ENCODE results near the gene ZBTB21. TPM values are rescaled to one million over a fixed set of nuclear protein-coding genes. Genes with fewer than 3 reads are reported as not detected.

ZBTB21 gene
- 16.3 and 19.2 TPM in 2 replicates for total RNA-seq

DNA sequence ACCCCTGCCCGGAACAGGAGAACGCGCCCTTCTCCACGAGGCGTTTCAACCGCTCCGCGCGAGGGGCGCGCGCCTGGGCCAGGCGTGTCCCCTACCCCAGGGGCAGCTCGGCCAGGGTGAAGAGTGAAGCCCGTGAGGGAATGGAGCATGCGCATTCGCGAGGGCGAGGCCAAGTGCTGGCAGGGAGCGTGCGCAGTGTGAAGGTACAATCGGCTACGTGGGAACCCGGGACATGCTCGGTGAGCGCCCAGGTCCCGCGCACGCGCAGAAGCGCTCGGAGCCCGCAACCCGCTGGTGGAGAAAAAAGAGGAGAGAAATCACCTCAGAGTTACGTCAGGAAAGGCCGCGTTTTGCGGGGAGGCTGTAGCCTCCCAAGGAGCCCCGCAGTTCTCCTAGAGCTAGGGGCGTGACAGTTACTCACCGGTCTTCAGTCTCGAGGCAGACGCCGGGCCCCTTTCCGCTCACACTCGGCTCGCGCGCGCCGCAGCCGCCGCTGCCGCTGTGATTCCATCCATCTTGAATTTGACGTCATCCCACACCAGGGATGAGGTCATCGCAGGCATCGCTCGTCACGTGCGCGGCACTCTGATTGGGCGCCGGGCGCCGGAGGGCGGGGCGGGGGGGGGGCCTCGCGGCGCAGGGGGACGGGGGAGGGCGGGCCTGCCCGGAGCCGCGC is at the start of gene ZBTB21:
ZBTB21 (minus strand) TSS at position 530 of the 676 bp plus-strand sequence. CDS start 16,265 bp downstream, outside the sequence.
- intact Hi-C loops (cut with micrococcal nuclease), result loop anchor here (1.0 to 5.0 kb wide), 6 partner anchors 8 to 648 kb away; partner anchors contain the start of genes MX2 and PRDM15

- intact Hi-C loops (cut with micrococcal nuclease), result loop anchor here (5.0 kb wide), 4 partner anchors 48 to 697 kb away; partner anchors contain the start of genes MX2 and PRDM15
These were observed 49.6 kb upstream of the ZBTB21 start for GRCh38 chr21:42059721-42060120.

DNA sequence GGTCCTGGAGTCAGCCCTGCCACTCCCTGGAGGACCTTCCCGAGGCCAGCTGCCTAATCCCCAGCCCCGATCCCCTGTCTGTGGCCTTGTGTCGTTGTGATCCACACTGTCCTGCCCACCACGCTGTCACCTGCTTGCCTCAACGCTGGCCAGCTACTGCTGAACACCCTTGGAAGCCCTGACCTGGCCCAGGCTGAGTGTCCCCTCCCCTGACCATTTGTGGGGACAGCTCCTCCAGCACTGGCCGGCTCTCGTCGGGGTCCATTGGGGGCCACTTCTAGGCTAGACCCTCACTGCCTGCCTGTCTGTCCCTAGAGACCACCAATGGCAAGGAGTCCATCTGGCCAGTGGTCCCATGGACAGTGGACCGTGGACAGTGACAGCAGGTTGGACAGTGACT is 49.0 kb upstream of the ZBTB21 start:
- intact Hi-C loops (cut with micrococcal nuclease), result no loop called here

DNA sequence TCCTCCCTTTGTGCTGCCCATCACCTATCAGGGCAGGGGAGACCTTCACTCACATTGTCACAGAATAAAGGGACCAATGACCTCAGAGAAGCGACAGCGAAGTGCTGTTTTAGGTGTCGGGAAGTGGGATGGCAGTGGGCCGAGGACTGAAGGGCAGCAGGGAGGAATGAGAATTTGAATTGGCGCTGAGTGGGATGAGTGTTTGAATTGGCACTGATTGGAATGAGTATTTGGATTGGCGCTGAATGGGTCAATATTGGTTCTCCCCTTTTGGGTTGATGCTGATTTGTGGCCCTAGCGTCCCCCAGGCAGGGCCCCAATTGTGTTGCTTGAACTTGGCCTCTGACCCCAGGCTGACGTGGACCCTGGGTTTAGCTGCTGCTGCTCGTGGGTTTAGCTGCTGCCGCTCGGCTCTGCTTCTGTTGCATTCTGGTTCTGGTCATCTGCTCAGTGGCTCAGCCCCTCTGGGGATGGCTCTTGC is 48.5 kb upstream of the ZBTB21 start:
- intact Hi-C loops (cut with micrococcal nuclease), result no loop called here

DNA sequence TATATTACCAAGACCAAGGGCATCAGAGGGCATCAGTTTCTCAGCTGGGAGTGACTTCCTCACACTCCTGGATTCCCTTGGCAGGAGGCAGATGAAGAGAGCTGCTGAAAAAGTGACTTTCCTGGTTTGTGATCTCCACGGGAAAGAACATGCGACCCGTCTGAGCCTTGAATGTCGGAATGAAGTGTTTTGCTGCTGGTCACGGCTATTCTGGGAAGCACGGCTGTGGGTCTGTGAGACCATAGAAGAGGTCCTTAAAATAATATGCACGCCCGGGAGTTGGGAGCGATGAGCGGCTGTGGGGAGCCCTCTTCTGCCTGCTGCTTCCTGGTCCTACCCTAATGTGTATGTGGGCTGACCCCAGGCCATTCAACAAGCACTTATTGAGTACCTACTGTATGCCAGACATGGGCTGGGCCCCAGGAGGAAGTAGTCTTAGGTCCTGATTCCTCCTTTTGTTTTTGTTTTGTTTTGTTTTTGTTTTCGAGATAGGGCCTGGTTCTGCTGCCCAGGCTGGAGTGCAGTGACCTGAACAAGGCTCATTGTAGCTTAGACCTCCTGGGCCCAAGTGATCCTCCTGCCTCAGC is 47.8 kb upstream of the ZBTB21 start:
- intact Hi-C loops (cut with micrococcal nuclease), result no loop called here

DNA sequence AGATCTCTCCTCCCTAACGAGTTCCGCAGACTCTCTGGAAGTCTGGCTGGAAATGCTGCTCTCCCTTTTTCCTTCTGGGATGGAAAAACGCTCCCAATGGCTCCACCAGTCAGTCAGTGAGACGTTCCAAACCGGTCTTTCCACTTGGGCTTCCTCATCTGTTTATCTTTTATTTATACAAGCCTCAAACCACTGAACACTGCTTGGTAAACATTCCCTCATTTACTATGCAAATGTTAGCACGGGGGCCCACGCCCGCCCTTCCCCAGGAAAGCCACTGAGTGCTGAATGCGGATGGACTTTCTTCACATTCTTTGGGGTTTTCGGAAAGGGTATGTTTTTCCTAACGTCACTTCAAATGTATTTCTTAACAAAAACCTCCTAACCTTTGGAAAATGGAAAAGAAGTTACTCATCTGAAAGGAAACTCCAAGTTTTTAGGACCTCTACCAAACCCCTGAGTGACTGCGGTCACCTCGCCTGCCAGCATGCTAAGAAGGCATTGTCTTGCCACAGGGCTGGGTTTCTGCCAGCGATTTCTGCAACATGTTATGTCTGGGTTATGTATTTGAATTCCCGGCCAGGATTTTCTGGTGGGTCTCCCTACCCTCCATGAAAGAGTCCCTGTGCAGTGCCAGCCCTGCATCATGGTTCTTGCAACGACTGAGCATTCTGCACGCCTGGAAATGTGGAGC is 47.0 kb upstream of the ZBTB21 start:
- intact Hi-C loops (cut with micrococcal nuclease), result no loop called here

GRCh38 chr21:42056468-42056867 is 46.3 kb upstream of the ZBTB21 start:
- intact Hi-C loops (cut with micrococcal nuclease), result no loop called here

- intact Hi-C loops (cut with micrococcal nuclease), result no loop called here
These were observed 45.3 kb upstream of the ZBTB21 start for GRCh38 chr21:42055425-42055824.

- intact Hi-C loops (cut with micrococcal nuclease), result no loop called here
These were observed 41.6 kb upstream of the ZBTB21 start for GRCh38 chr21:42051788-42052187.

DNA sequence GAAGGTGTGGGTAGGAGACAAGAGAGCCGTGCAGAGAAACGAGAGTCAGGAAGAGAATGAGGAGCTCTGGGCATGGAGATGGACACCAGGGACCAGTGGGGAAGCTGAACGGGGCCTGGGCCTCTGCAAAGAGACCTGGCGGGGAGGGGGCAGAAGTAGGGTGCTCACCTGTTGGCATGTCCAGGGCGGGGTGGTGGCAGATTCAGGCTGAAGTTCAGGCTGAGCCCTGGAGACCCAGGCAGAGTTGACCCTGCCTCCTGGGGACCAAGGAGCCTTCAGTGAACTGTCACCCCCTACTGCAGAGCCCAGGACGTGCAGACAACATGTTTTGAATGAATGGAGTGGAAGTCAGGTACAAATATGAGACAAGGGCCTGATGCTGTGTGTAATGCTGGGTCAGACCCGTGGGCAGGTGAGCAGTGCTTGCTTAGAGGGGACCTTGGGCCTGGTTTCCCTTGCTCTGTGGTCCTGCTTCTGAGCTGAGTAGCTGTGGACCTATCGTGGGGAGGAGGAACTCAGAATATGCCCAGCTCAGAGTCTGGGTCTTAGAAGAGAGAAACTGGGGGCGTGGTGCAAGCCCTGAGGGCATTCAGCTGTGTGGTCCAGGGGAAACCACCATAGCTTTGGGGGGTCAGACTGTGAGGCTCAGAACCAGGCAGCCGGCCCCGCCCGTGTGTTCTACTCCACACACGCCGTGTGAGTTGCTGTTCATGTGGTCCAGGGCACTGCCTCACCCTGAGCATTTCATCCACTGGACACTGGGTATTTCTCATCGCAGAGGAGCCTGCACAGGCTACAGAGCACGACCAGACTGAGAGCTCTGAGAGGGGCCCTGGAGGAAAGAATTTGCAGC is 39.6 kb upstream of the ZBTB21 start:
- intact Hi-C loops (cut with micrococcal nuclease), result no loop called here

DNA sequence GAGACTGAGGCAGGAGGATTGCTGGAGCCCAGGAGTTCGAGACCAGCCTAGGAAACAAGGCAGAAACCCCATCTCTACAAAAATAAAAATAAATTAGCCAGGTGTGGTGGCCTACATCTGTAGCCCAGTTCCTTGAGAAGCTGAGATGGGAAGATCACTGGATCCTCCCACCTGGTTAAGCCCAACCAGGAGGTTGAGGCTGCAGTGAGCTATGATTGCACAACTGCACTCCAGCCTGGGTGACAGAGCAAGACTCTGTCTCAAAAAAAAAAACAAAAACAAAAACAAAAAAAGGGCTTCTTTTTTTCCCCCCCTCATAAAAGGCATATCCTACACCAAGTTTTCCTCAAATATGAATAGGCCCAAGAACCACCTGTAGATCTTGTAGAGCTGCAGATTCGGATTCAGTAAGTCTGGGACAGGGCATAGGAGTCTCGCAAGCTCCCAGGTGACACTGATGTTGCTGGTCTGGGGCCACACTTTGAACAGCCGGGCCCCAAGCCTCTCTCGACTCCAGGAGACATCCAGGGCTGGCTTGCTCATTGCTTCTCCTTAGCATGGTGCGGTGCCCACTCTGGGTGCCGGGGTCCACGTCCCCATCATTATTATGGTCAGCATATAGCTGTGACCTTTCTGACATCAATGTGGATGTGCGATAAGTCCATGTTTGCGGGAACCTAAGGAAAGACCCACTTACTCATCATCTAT is 38.9 kb upstream of the ZBTB21 start:
- intact Hi-C loops (cut with micrococcal nuclease), result no loop called here

DNA sequence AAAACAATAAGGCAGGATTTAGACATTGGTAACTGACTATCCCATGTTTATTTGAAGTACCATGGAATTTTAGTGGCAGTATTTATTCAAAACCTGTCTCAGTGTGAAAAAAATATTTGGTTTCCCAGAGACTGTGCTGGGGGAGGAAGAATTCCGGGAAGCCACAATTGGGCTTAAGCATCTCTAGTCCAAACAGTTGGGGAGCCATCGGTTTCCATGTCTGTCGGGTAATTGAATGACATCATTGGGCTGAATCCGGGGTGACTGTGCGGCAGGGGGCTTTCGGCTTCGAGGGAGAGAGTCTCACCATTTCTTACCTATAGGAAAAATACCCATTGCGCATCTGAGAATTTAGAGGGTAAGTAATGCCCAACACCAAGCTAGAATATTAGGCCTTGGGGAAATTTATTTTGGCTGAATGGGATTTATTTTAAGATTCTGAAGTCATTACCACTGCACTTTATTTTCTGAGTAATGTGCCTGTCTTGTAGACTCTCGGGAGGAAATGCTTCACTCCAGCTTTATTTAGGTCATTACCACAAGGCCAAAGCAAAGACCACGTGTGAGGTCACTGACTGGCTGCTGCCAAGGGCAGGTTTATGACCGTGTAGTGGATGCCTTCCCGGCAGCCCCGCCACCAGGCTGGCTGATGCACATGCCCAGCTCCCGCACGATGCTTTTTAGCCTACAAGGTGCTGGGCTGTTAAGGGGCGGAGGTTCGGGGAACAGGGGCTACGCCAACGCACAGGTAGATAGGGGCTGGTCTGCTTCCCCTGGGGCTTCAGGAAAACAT is 37.9 kb upstream of the ZBTB21 start:
- intact Hi-C loops (cut with micrococcal nuclease), result no loop called here

- intact Hi-C loops (cut with micrococcal nuclease), result no loop called here
These were observed 34.8 kb upstream of the ZBTB21 start for GRCh38 chr21:42044871-42045495.

DNA sequence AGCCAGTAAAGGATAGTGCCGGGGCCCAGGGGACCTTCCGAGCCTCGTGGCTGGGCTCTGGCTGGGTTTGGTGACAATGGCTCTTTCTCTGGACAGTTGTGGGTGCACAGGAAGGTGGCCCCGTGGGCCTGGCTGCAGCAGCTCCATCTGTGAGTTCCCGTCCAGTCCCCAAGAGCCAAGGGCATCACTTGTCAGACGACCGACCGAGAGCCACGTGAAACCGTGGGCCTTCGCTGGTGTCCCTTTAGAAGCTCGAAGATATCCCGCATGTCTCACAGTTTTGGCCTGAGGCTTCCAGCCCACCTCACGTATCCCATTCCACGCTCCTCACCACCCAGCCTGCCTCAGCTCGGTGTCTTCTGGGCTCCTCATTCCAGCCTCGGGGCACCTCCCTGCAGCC is 33.8 kb upstream of the ZBTB21 start:
- intact Hi-C loops (cut with micrococcal nuclease), result no loop called here

GRCh38 chr21:42043201-42043895 is 33.2 kb upstream of the ZBTB21 start:
- intact Hi-C loops (cut with micrococcal nuclease), result no loop called here

GRCh38 chr21:42042651-42043050 is 32.5 kb upstream of the ZBTB21 start:
- intact Hi-C loops (cut with micrococcal nuclease), result no loop called here

DNA sequence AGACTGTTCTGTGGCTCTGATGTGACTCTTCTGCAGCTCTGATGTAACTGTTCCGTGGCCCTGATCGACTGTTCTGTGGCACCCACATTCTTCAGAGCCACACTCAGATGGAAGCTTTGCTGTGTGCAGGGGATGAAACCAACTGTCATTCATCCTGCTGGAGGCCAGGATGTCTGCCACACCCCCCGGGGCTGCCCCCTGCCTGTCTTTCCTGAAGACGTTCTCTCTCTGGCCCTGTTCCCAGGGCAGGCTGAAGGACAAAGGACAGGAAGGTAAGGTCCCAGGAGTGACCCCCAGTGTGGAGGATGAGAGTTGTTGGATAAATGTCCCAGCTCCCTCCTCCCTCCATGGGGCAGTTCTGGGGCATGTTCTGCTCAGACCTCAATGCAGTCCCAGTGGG is 31.6 kb upstream of the ZBTB21 start:
- intact Hi-C loops (cut with micrococcal nuclease), result no loop called here

- intact Hi-C loops (cut with micrococcal nuclease), result no loop called here
These were observed 31.1 kb upstream of the ZBTB21 start for GRCh38 chr21:42041246-42041645.

All from T-helper 2 cell treated with Interferon-gamma antibody and Interleukin-4, amounts not matched to agents 100 ng/mL and 5 ng/mL, for 36 hours (primary cell).